Measurements from ENCODE around the gene RNU5D-1. TPM values are rescaled to one million over a fixed set of nuclear protein-coding genes. Genes with fewer than 3 reads are reported as not detected.

The RNU5D-1 gene
- total and polyA plus RNA-seq, 2 of the 13 experiments (the other 11 are each of a cell fraction or from before 2014, with no cell fraction given): 165 TPM; not detected in 1

GRCh38 chr1:44730741-44731512 is at the start of gene RNU5D-1 (continued):
- 0 out of 2 replicates have a peak, but pooled peaks have one; percentile 32 for TF ChIP-seq HOMEZ (CRISPR knock-in tag; IDR thresholded peaks at IDR 0.05; ENCODE audit: low read depth)
- peak; percentile 21 for TF ChIP-seq ZNF18 (CRISPR knock-in tag; IDR thresholded peaks at IDR 0.05; ENCODE audit: insufficient replicate concordance)
- TF ChIP-seq, protein P1, sequence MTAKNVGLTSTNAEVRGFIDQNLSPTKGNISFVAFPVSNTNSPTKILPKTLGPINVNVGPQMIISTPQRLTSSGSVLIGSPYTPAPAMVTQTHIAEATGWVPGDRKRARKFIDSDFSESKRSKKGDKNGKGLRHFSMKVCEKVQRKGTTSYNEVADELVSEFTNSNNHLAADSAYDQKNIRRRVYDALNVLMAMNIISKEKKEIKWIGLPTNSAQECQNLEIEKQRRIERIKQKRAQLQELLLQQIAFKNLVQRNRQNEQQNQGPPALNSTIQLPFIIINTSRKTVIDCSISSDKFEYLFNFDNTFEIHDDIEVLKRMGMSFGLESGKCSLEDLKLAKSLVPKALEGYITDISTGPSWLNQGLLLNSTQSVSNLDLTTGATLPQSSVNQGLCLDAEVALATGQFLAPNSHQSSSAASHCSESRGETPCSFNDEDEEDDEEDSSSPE (CRISPR knock-in tag; IDR thresholded peaks at IDR 0.05): peak; percentile 78
- no peak for TF ChIP-seq MTF1 (CRISPR knock-in tag; IDR thresholded peaks at IDR 0.05)
- TF ChIP-seq NR1H2 (CRISPR knock-in tag; IDR thresholded peaks at IDR 0.05; ENCODE audit: borderline replicate concordance, low read depth): no peak
- TF ChIP-seq ZNF552 (CRISPR knock-in tag; IDR thresholded peaks at IDR 0.05; ENCODE audit: borderline replicate concordance): no peak; the same call in 1 of the 2 replicates
- peak; percentile 38; the same call in 1 of the 2 replicates for TF ChIP-seq HOXA3 (CRISPR knock-in tag; IDR thresholded peaks at IDR 0.05)
- peak; percentile 3; the same call in 1 of the 2 replicates for TF ChIP-seq ZBTB7B (CRISPR knock-in tag; IDR thresholded peaks at IDR 0.05)
- TF ChIP-seq FUBP1 (CRISPR knock-in tag; IDR thresholded peaks at IDR 0.05; ENCODE audit: borderline replicate concordance): no peak
- no peak for TF ChIP-seq GPN1 (CRISPR knock-in tag; IDR thresholded peaks at IDR 0.05; ENCODE audit: borderline replicate concordance)
- TF ChIP-seq ZNF780A (CRISPR knock-in tag; IDR thresholded peaks at IDR 0.05): no peak
- TF ChIP-seq ATF5 (CRISPR knock-in tag; IDR thresholded peaks at IDR 0.05; ENCODE audit: low read depth): no peak
- TF ChIP-seq POGZ (CRISPR knock-in tag; IDR thresholded peaks at IDR 0.05): peak; percentile 23; the same call in 1 of the 2 replicates
- peak; percentile 52 for TF ChIP-seq GATAD2A (CRISPR knock-in tag; IDR thresholded peaks at IDR 0.05)
- 0 out of 2 replicates have a peak, but pooled peaks have one; percentile 25 for TF ChIP-seq HNF4G (IDR thresholded peaks at IDR 0.05; ENCODE audit: borderline replicate concordance, low read depth, low read length)
- TF ChIP-seq HNF4G (CRISPR knock-in tag; IDR thresholded peaks at IDR 0.05; ENCODE audit: borderline replicate concordance, low read depth): no peak
- 0 out of 2 replicates have a peak, but pooled peaks have one; percentile 51 for TF ChIP-seq ZNF703 (CRISPR knock-in tag; IDR thresholded peaks at IDR 0.05; ENCODE audit: borderline replicate concordance)
- peak; percentile 30 for TF ChIP-seq BCL6 (CRISPR knock-in tag; IDR thresholded peaks at IDR 0.05)
- no peak for TF ChIP-seq PRPF4 (IDR thresholded peaks at IDR 0.05; ENCODE audit: low read depth, low read length, poor library complexity, severe bottlenecking)
- no peak for TF ChIP-seq JARID2 (CRISPR knock-in tag; IDR thresholded peaks at IDR 0.05; ENCODE audit: insufficient replicate concordance)
- peak; percentile 37; the same call in 1 of the 2 replicates for TF ChIP-seq YEATS4 (CRISPR knock-in tag; IDR thresholded peaks at IDR 0.05; ENCODE audit: borderline replicate concordance)

Measured in HepG2 (cell line).